ENCODE results near the gene PTGFR. TPM values are rescaled to one million over a fixed set of nuclear protein-coding genes. Genes with fewer than 3 reads are reported as not detected.

Gene PTGFR
- polyA plus RNA-seq, 3 donors, result 0.43 to 0.88 TPM; not detected in 1

- no peak for TF ChIP-seq CTCF (IDR thresholded peaks at IDR 0.05)
- no peak overlapping the region for H3K27ac Mint-ChIP-seq
- no peak overlapping the region for H3K4me2 ChIP-seq (replicated peaks; ENCODE audit: extremely low read depth, low read length, poor library complexity, severe bottlenecking)
- H4K20me1 ChIP-seq (ENCODE audit: insufficient read depth, low read length), result no peaks in the 10 kb centered on the region
- H3K27me3 ChIP-seq (ENCODE audit: control insufficient read depth in 2 of 2, insufficient read depth in 2 of 2, low read length in 2 of 2), result no peaks in the 10 kb centered on the region
- no peak overlapping the region for H2AFZ ChIP-seq (ENCODE audit: insufficient read depth, low read depth, low read length, poor library complexity, severe bottlenecking)
- DNase-seq, result no peak
- peaks cover 15% of the 10 kb centered on the region in 2 donors for H3K9me3 ChIP-seq (replicated peaks in 1 of 2; ENCODE audit: control insufficient read depth in 1 of 2, insufficient read depth in 1 of 2, low read length in 2 of 2)
- peaks cover 15 to 33% (median 21%) of the 10 kb centered on the region in 7 donors for H3K9me3 Mint-ChIP-seq
- H3K27ac ChIP-seq (ENCODE audit: low read depth in 1 of 2, low read length in 2 of 2), result no peak overlapping the region
- H3K4me3 Mint-ChIP-seq, result no peak overlapping the region
- no peaks in the 10 kb centered on the region for H3K36me3 Mint-ChIP-seq
- intact Hi-C loops (cut with micrococcal nuclease), result no loop called here
- H3K4me1 ChIP-seq (ENCODE audit: control insufficient read depth in 1 of 2, insufficient read depth in 2 of 2, low read length in 2 of 2), result no peaks in the 10 kb centered on the region
- no peak overlapping the region for H3K9ac ChIP-seq (ENCODE audit: insufficient read depth, low read length, poor library complexity, severe bottlenecking)
- no peaks in the 10 kb centered on the region for H3K36me3 ChIP-seq (replicated peaks in 1 of 2; ENCODE audit: control insufficient read depth in 1 of 2, insufficient read depth in 2 of 2, low read length in 2 of 2)
- H3K4me1 Mint-ChIP-seq, result no peaks in the 10 kb centered on the region
- 67% methylated on average over 1 of the region's 1 CpG for WGBS (ENCODE audit: insufficient coverage)
- H3K27me3 Mint-ChIP-seq (ENCODE audit: low read depth in 3 of 3), result peaks cover 0 to 3% (median 2%) of the 10 kb centered on the region in 3 donors
- H3K79me2 ChIP-seq (ENCODE audit: insufficient read depth, low read length), result no peaks in the 10 kb centered on the region
- no peak overlapping the region for H3K4me3 ChIP-seq (replicated peaks in 1 of 3; ENCODE audit: low read depth in 2 of 3, low read length in 3 of 3)
Measured at GRCh38 chr1:78465143-78465542, 25.6 kb upstream of the PTGFR start.

GRCh38 chr1:78468521-78468920, 22.3 kb upstream of the PTGFR start:
- Histone ChIP-seq H3K36me3 (replicated peaks in 1 of 2; ENCODE audit: control insufficient read depth in 1 of 2, insufficient read depth in 2 of 2, low read length in 2 of 2) (no peaks in the 10 kb centered on the region), H3K4me2 (replicated peaks; ENCODE audit: extremely low read depth, low read length, poor library complexity, severe bottlenecking) (no peak overlapping the region), H3K27ac (ENCODE audit: low read depth in 1 of 2, low read length in 2 of 2) (no peak overlapping the region), H3K4me3 (replicated peaks in 1 of 3; ENCODE audit: low read depth in 2 of 3, low read length in 3 of 3) (no peak overlapping the region), H3K79me2 (ENCODE audit: insufficient read depth, low read length) (no peaks in the 10 kb centered on the region), H3K9ac (ENCODE audit: insufficient read depth, low read length, poor library complexity, severe bottlenecking) (no peak overlapping the region), H3K27me3 (ENCODE audit: control insufficient read depth in 2 of 2, insufficient read depth in 2 of 2, low read length in 2 of 2) (no peaks in the 10 kb centered on the region), H3K4me1 (ENCODE audit: control insufficient read depth in 1 of 2, insufficient read depth in 2 of 2, low read length in 2 of 2) (no peaks in the 10 kb centered on the region), H4K20me1 (ENCODE audit: insufficient read depth, low read length) (no peaks in the 10 kb centered on the region), H2AFZ (ENCODE audit: insufficient read depth, low read depth, low read length, poor library complexity, severe bottlenecking) (no peak overlapping the region), H3K9me3 (replicated peaks in 1 of 2; ENCODE audit: control insufficient read depth in 1 of 2, insufficient read depth in 1 of 2, low read length in 2 of 2) (peaks cover 5 to 15% of the 10 kb centered on the region in 2 donors)
- H3K36me3 Mint-ChIP-seq, result no peaks in the 10 kb centered on the region
- H3K27ac Mint-ChIP-seq, result no peak overlapping the region
- H3K4me1 Mint-ChIP-seq, result no peaks in the 10 kb centered on the region
- peaks cover 2 to 16% (median 11%) of the 10 kb centered on the region in 7 donors for H3K9me3 Mint-ChIP-seq
- peaks cover 0 to 2% (median 0%) of the 10 kb centered on the region in 3 donors for H3K27me3 Mint-ChIP-seq (ENCODE audit: low read depth in 3 of 3)
- TF ChIP-seq CTCF (IDR thresholded peaks at IDR 0.05), result no peak
- no peak for DNase-seq
- H3K4me3 Mint-ChIP-seq, result no peak overlapping the region
- no CpG with 5 or more reads among the region's 1 CpG for WGBS (ENCODE audit: insufficient coverage)
- intact Hi-C loops (cut with micrococcal nuclease), result no loop called here

Measured in CD14-positive monocyte (primary cell).